ENCODE measurements around the gene CLTC.

The CLTC gene

GRCh38 chr17:59734226-59734625 lies 114.5 kb downstream of the CLTC start:
- H3K4me3 Mint-ChIP-seq = no peak overlapping the region
- no peak overlapping the region for H3K27ac Mint-ChIP-seq
- H3K9me3 Mint-ChIP-seq = no peaks in the 10 kb centered on the region
- no peaks in the 10 kb centered on the region for H3K27me3 Mint-ChIP-seq (ENCODE audit: low read depth)
- TF ChIP-seq CTCF (IDR thresholded peaks at IDR 0.05; ENCODE audit: unreplicated experiment in 3 of 3) = no peak
- no peaks in the 10 kb centered on the region for H3K4me1 Mint-ChIP-seq
- H3K36me3 Mint-ChIP-seq (ENCODE audit: low read depth) = peaks cover 15% of the 10 kb centered on the region

GRCh38 chr17:59737324-59737723 lies 117.6 kb downstream of the CLTC start:
- no peak for TF ChIP-seq CTCF (IDR thresholded peaks at IDR 0.05; ENCODE audit: unreplicated experiment in 3 of 3)
- H3K27me3 Mint-ChIP-seq (ENCODE audit: low read depth) = no peaks in the 10 kb centered on the region
- H3K9me3 Mint-ChIP-seq = peaks cover 4% of the 10 kb centered on the region
- peaks cover 26% of the 10 kb centered on the region for H3K36me3 Mint-ChIP-seq (ENCODE audit: low read depth)
- H3K4me1 Mint-ChIP-seq = no peaks in the 10 kb centered on the region
- H3K27ac Mint-ChIP-seq = no peak overlapping the region
- H3K4me3 Mint-ChIP-seq = no peak overlapping the region

- peaks cover 14% of the 10 kb centered on the region for H3K9me3 Mint-ChIP-seq
- H3K27ac Mint-ChIP-seq = no peak overlapping the region
- no peak overlapping the region for H3K4me3 Mint-ChIP-seq
- H3K4me1 Mint-ChIP-seq = no peaks in the 10 kb centered on the region
- no peak for TF ChIP-seq CTCF (IDR thresholded peaks at IDR 0.05; ENCODE audit: unreplicated experiment in 3 of 3)
- H3K36me3 Mint-ChIP-seq (ENCODE audit: low read depth) = peaks cover 40% of the 10 kb centered on the region
- no peaks in the 10 kb centered on the region for H3K27me3 Mint-ChIP-seq (ENCODE audit: low read depth)
These were observed 124.1 kb downstream of the CLTC start for GRCh38 chr17:59743842-59744241.

GRCh38 chr17:59745040-59745439 lies 125.3 kb downstream of the CLTC start:
- Mint-ChIP-seq H3K27me3 (ENCODE audit: low read depth) (no peaks in the 10 kb centered on the region), H3K4me1 (no peaks in the 10 kb centered on the region), H3K36me3 (ENCODE audit: low read depth) (peaks cover 40% of the 10 kb centered on the region), H3K27ac (no peak overlapping the region), H3K4me3 (no peak overlapping the region), H3K9me3 (peaks cover 14% of the 10 kb centered on the region)
- TF ChIP-seq CTCF (IDR thresholded peaks at IDR 0.05; ENCODE audit: unreplicated experiment in 3 of 3) = no peak
